Measurements from ENCODE around the gene DEFB132.

- TF ChIP-seq EZH2phosphoT487 (IDR thresholded peaks at IDR 0.05; ENCODE audit: insufficient read depth, low read depth) (no peak), EZH2 (IDR thresholded peaks at IDR 0.05; ENCODE audit: insufficient read depth, poor library complexity, severe bottlenecking) (no peak)
Observed at GRCh38 chr20:263701-264100, 6.2 kb downstream of the DEFB132 start.
